Activated CD8-positive, alpha-beta T cell treated with anti-CD3 and anti-CD28 coated beads, Interleukin-2, amount 10 ng/mL, durations not matched to agents 7 days and 5 days (primary cell): ENCODE measurements around the gene FAM3C. TPM values are rescaled to one million over a fixed set of nuclear protein-coding genes. Genes with fewer than 3 reads are reported as not detected.

Experiments
- ATAC-seq: fragments of 150-1000 bp; cut with Tn5 transposase; one replicate; pipeline ENCODE4 v1.10.0; 2021; ENCODE audit warnings: moderate library complexity
- CTCF ChIA-PET: fragments of 350-600 bp; sonication (Branson Sonifier 250); formaldehyde crosslinking; loops from one replicate; lab custom pipeline; 2021; ENCODE audit warnings: antibody characterized with exemption; lab: Charles Lee
- POLR2A ChIA-PET: fragments of 350-600 bp; sonication (Branson Sonifier 250); formaldehyde crosslinking; loops from one replicate; lab custom pipeline; 2021; ENCODE audit warnings: antibody characterized with exemption; lab: Charles Lee
- DNase-seq: peaks from one replicate; pipeline ENCODE4 v3.0.0-alpha.2; 2020
- H3K27ac Mint-ChIP-seq: one replicate; pipeline ENCODE4 v1.8.0; 2021; ENCODE audit warnings: mild to moderate bottlenecking, mixed read lengths
- H3K27me3 Mint-ChIP-seq: one replicate; pipeline ENCODE4 v1.8.0; 2021; ENCODE audit warnings: low read depth, mixed read lengths
- H3K36me3 Mint-ChIP-seq: one replicate; pipeline ENCODE4 v1.8.0; 2021; ENCODE audit warnings: low read depth, mixed read lengths
- H3K4me1 Mint-ChIP-seq: one replicate; pipeline ENCODE4 v1.8.0; 2021; ENCODE audit warnings: low read depth, mixed read lengths
- H3K4me3 Mint-ChIP-seq: one replicate; pipeline ENCODE4 v1.8.0; 2021; ENCODE audit warnings: mild to moderate bottlenecking, mixed read lengths
- H3K9me3 Mint-ChIP-seq: one replicate; pipeline ENCODE4 v1.8.0; 2022; ENCODE audit warnings: mixed read lengths; ENCODE audit not compliant: insufficient read depth
- total RNA-seq, 2 experiments: library from RNA; stranded (reverse); gene quantifications; one replicate each; pipeline ENCODE4 v1.2.3, GENCODE V29; 2021

FAM3C gene
- total RNA-seq, 2 experiments from 2014 or later: 18.0 to 18.4 TPM

GRCh38 chr7:121351682-121352081 lies 44.4 kb downstream of the FAM3C start:
- ATAC-seq (no peak), DNase-seq (no peak)
- Mint-ChIP-seq H3K4me1 (no peaks in the 10 kb centered on the region), H3K9me3 (no peaks in the 10 kb centered on the region), H3K27me3 (no peaks in the 10 kb centered on the region), H3K4me3 (no peak overlapping the region), H3K27ac (no peak overlapping the region), H3K36me3 (peaks cover 18% of the 10 kb centered on the region)
- POLR2A ChIA-PET: no interaction called here
- CTCF ChIA-PET: interaction anchor here (1.3 to 1.8 kb wide), 5 partner anchors 9 to 197 kb away, joined by 3 to 7 read pairs (median 4); no protein-coding TSS in a partner anchor

- H3K27me3 Mint-ChIP-seq: no peaks in the 10 kb centered on the region
- peaks cover 20% of the 10 kb centered on the region for H3K36me3 Mint-ChIP-seq
- DNase-seq (no peak), ATAC-seq (no peak)
- no peaks in the 10 kb centered on the region for H3K4me1 Mint-ChIP-seq
- POLR2A ChIA-PET: no interaction called here
- H3K4me3 Mint-ChIP-seq: no peak overlapping the region
- no peaks in the 10 kb centered on the region for H3K9me3 Mint-ChIP-seq
- no peak overlapping the region for H3K27ac Mint-ChIP-seq
- CTCF ChIA-PET: no interaction called here
These were observed 51.6 kb downstream of the FAM3C start for GRCh38 chr7:121344497-121344896.

- no peak for DNase-seq
- Mint-ChIP-seq H3K4me3 (no peak overlapping the region), H3K9me3 (no peaks in the 10 kb centered on the region), H3K4me1 (no peaks in the 10 kb centered on the region), H3K27ac (no peak overlapping the region), H3K36me3 (peaks cover 20% of the 10 kb centered on the region), H3K27me3 (no peaks in the 10 kb centered on the region)
- CTCF ChIA-PET: no interaction called here
- POLR2A ChIA-PET: no interaction called here
- ATAC-seq: no peak
These were observed 52.0 kb downstream of the FAM3C start for GRCh38 chr7:121344093-121344492.

DNA sequence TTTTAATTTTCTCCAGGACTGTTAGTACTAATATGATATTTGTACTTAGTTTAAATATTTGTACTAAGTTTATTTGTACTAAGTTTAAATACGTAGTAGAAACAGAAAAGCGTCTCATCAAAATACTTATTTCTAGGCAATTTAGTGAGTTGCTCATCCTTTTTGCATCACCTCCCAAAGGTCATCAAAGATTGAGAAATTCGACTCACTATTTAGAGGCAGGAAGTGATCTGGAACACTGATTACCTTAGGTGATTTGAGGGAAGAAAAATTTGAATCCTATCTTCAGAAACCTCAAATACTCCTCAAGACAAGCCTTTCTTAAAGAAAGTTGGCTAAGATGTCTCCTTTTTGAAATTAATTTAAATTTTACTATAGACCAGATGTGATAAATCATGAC lies 52.8 kb downstream of the FAM3C start:
- POLR2A ChIA-PET: no interaction called here
- Mint-ChIP-seq H3K9me3 (no peaks in the 10 kb centered on the region), H3K4me3 (no peak overlapping the region), H3K27ac (no peak overlapping the region), H3K27me3 (no peaks in the 10 kb centered on the region), H3K36me3 (peaks cover 20% of the 10 kb centered on the region), H3K4me1 (no peaks in the 10 kb centered on the region)
- CTCF ChIA-PET: no interaction called here
- ATAC-seq: no peak
- no peak for DNase-seq

DNA sequence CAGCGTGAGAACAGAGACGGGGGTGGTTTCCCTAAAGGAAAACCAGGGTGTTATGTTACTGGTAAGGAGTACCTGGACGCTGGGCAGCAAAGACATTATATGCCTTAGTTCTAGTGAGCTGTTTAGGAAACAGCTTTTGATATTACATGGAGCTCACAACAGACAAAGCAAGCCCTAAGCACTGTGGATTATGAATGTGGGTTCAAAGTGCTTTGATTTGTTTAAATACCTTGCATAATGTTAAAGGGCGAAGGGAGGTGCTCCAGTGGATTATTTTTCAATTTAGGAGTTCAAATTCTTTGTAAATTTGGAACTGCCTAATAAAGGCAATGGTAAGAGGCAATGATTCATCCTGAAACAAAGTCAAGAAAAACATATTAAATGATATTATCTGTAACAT lies 53.5 kb downstream of the FAM3C start:
- ATAC-seq (no peak), DNase-seq (no peak)
- POLR2A ChIA-PET: no interaction called here
- no peak overlapping the region for H3K27ac Mint-ChIP-seq
- CTCF ChIA-PET: no interaction called here
- H3K4me3 Mint-ChIP-seq: no peak overlapping the region
- no peaks in the 10 kb centered on the region for H3K4me1 Mint-ChIP-seq
- peaks cover 20% of the 10 kb centered on the region for H3K36me3 Mint-ChIP-seq
- no peaks in the 10 kb centered on the region for H3K9me3 Mint-ChIP-seq
- no peaks in the 10 kb centered on the region for H3K27me3 Mint-ChIP-seq

DNA sequence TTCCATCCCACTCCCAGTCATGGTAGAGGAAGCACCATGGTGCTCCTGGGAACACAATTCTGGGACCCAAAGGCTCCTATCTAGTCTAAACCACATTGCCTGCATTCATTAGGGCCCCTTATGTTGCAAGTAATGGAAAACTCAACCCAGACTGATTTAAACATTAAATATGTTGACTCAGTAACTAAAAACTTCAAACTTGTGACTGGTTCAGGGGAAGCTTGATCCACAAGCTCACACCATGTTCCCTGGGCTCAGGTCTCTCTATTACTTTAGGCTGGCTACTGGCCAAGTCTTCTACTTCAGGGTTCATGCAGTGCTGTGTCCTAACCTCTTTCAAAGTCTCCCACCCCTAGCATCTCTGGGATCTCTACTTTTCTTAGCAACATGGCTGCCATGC lies 54.2 kb downstream of the FAM3C start:
- Mint-ChIP-seq H3K27me3 (peaks cover 2% of the 10 kb centered on the region), H3K9me3 (no peaks in the 10 kb centered on the region), H3K4me1 (no peaks in the 10 kb centered on the region), H3K27ac (no peak overlapping the region), H3K4me3 (no peak overlapping the region), H3K36me3 (peaks cover 14% of the 10 kb centered on the region)
- no peak for ATAC-seq
- ChIA-PET CTCF (no interaction called here), POLR2A (no interaction called here)
- DNase-seq: no peak

DNA sequence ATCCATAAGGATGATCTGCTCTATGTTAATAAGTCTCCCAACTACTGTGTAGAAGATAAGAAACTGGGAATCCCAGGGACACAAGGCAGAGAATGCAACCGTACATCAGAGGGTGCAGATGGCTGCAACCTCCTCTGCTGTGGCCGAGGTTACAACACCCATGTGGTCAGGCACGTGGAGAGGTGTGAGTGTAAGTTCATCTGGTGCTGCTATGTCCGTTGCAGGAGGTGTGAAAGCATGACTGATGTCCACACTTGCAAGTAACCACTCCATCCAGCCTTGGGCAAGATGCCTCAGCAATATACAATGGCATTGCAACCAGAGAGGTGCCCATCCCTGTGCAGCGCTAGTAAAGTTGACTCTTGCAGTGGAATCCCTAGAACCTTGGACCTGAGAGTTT lies 57.0 kb downstream of the FAM3C start:
- Mint-ChIP-seq H3K27ac (no peak overlapping the region), H3K4me1 (no peaks in the 10 kb centered on the region), H3K27me3 (peaks cover 17% of the 10 kb centered on the region), H3K36me3 (peaks cover 6% of the 10 kb centered on the region), H3K9me3 (no peaks in the 10 kb centered on the region), H3K4me3 (no peak overlapping the region)
- DNase-seq: no peak
- no peak for ATAC-seq
- ChIA-PET CTCF (no interaction called here), POLR2A (no interaction called here)

DNA sequence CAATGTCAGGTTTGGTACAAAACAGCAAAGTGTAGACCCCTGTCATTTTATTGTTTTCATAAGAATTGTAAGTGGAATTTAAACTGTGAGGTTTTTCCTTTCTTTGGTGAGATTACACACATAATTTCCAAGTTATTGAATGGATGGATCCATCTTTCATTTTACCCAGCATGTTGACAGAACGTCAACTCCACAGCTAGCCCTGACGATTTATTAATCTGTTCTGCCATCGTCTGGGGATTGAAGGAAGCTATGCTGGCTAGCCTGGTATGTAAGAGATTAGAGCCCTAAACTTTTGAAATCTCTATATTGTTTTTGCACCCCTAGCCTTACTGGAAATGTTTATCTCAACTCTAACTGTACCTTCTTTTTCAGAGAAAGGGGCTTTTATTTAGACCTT lies 58.7 kb downstream of the FAM3C start:
- no peak for ATAC-seq
- peaks cover 3% of the 10 kb centered on the region for H3K36me3 Mint-ChIP-seq
- CTCF ChIA-PET: interaction anchor here (1.0 kb wide), 2 partner anchors 234 to 657 kb away, joined by 3 read pairs; no protein-coding TSS in a partner anchor
- no peaks in the 10 kb centered on the region for H3K9me3 Mint-ChIP-seq
- H3K4me3 Mint-ChIP-seq: no peak overlapping the region
- H3K27me3 Mint-ChIP-seq: peaks cover 18% of the 10 kb centered on the region
- H3K27ac Mint-ChIP-seq: no peak overlapping the region
- POLR2A ChIA-PET: no interaction called here
- H3K4me1 Mint-ChIP-seq: no peaks in the 10 kb centered on the region
- no peak for DNase-seq

- ChIA-PET CTCF (interaction anchor here (1.0 kb wide), 2 partner anchors 235 to 658 kb away, joined by 3 read pairs; no protein-coding TSS in a partner anchor), POLR2A (no interaction called here)
- Mint-ChIP-seq H3K36me3 (no peaks in the 10 kb centered on the region), H3K4me3 (no peak overlapping the region), H3K27me3 (peaks cover 23% of the 10 kb centered on the region), H3K27ac (no peak overlapping the region), H3K9me3 (no peaks in the 10 kb centered on the region), H3K4me1 (no peaks in the 10 kb centered on the region)
- ATAC-seq (no peak), DNase-seq (no peak)
These were observed 59.5 kb downstream of the FAM3C start for GRCh38 chr7:121336579-121336978.

GRCh38 chr7:121334875-121335648 lies 61.0 kb downstream of the FAM3C start:
- DNase-seq (no peak), ATAC-seq (no peak)
- ChIA-PET POLR2A (no interaction called here), CTCF (no interaction called here)
- Mint-ChIP-seq H3K4me1 (peaks cover 5% of the 10 kb centered on the region), H3K27me3 (peaks cover 32% of the 10 kb centered on the region), H3K4me3 (no peak overlapping the region), H3K27ac (no peak overlapping the region), H3K36me3 (no peaks in the 10 kb centered on the region), H3K9me3 (no peaks in the 10 kb centered on the region)

- ChIA-PET CTCF (no interaction called here), POLR2A (no interaction called here)
- Mint-ChIP-seq H3K27me3 (peaks cover 37% of the 10 kb centered on the region), H3K36me3 (no peaks in the 10 kb centered on the region), H3K9me3 (no peaks in the 10 kb centered on the region), H3K4me3 (no peak overlapping the region), H3K4me1 (peaks cover 11% of the 10 kb centered on the region), H3K27ac (no peak overlapping the region)
- DNase-seq (no peak), ATAC-seq (no peak)
These were observed 61.7 kb downstream of the FAM3C start for GRCh38 chr7:121334376-121334775.

GRCh38 chr7:121331574-121331973 lies 64.5 kb downstream of the FAM3C start:
- ATAC-seq (no peak), DNase-seq (no peak)
- H3K27me3 Mint-ChIP-seq: peaks cover 53% of the 10 kb centered on the region
- H3K4me3 Mint-ChIP-seq: no peak overlapping the region
- peaks cover 17% of the 10 kb centered on the region for H3K4me1 Mint-ChIP-seq
- CTCF ChIA-PET: no interaction called here
- no peaks in the 10 kb centered on the region for H3K9me3 Mint-ChIP-seq
- no peaks in the 10 kb centered on the region for H3K36me3 Mint-ChIP-seq
- POLR2A ChIA-PET: no interaction called here
- H3K27ac Mint-ChIP-seq: no peak overlapping the region
